ENCODE measurements around the gene FADD.

FADD gene

GRCh38 chr11:70206982-70207376, 3.9 kb downstream of the FADD start:
- Histone ChIP-seq H3K79me2 (ENCODE audit: insufficient read depth, low read length) (peaks cover 34% of the 10 kb centered on the region), H2AFZ (ENCODE audit: low read depth, low read length, severe bottlenecking) (no peak overlapping the region), H3F3A (ENCODE audit: insufficient read depth) (no peaks in the 10 kb centered on the region; the same call in 1 of the 2 replicates), H3K4me2 (ENCODE audit: low read depth, low read length, poor library complexity, severe bottlenecking) (no peak overlapping the region), H3K27me3 (ENCODE audit: low read length) (no peaks in the 10 kb centered on the region), H3K36me3 (ENCODE audit: low read length) (peaks cover 2% of the 10 kb centered on the region; the same call in 1 of the 2 replicates), H3K4me3 (ENCODE audit: insufficient read depth, low read length, poor library complexity, severe bottlenecking) (no peak overlapping the region), H3K9me3 (ENCODE audit: insufficient read depth, low read length) (no peaks in the 10 kb centered on the region), H3K9me2 (replicated peaks; ENCODE audit: insufficient read depth, low read length) (no peaks in the 10 kb centered on the region), H3K9ac (ENCODE audit: low read length) (no peak overlapping the region), H3K27ac (ENCODE audit: low read depth, low read length) (no peak overlapping the region), H4K20me1 (ENCODE audit: low read depth, low read length) (peaks cover 11% of the 10 kb centered on the region; the same call in 1 of the 2 replicates)
- TF ChIP-seq CTCF (IDR thresholded peaks at IDR 0.05; ENCODE audit: insufficient read depth, low read length, poor library complexity, severe bottlenecking) (no peak), EZH2phosphoT487 (conservative IDR thresholded peaks at IDR 0.05; ENCODE audit: low read length) (no peak)

GRCh38 chr11:70207531-70208131, 4.5 kb downstream of the FADD start:
- Histone ChIP-seq H3K27me3 (ENCODE audit: low read length) (no peaks in the 10 kb centered on the region), H3K36me3 (ENCODE audit: low read length) (peaks cover 2% of the 10 kb centered on the region; the same call in 1 of the 2 replicates), H3K9me2 (replicated peaks; ENCODE audit: insufficient read depth, low read length) (no peaks in the 10 kb centered on the region), H3K4me2 (ENCODE audit: low read depth, low read length, poor library complexity, severe bottlenecking) (no peak overlapping the region), H3K9ac (ENCODE audit: low read length) (no peak overlapping the region), H3F3A (ENCODE audit: insufficient read depth) (no peaks in the 10 kb centered on the region; the same call in 1 of the 2 replicates), H2AFZ (ENCODE audit: low read depth, low read length, severe bottlenecking) (no peak overlapping the region), H4K20me1 (ENCODE audit: low read depth, low read length) (peaks cover 11% of the 10 kb centered on the region; the same call in 1 of the 2 replicates), H3K27ac (ENCODE audit: low read depth, low read length) (no peak overlapping the region), H3K4me3 (ENCODE audit: insufficient read depth, low read length, poor library complexity, severe bottlenecking) (no peak overlapping the region), H3K79me2 (ENCODE audit: insufficient read depth, low read length) (peaks cover 34% of the 10 kb centered on the region), H3K9me3 (ENCODE audit: insufficient read depth, low read length) (no peaks in the 10 kb centered on the region)
- TF ChIP-seq EZH2phosphoT487 (conservative IDR thresholded peaks at IDR 0.05; ENCODE audit: low read length) (no peak), CTCF (IDR thresholded peaks at IDR 0.05; ENCODE audit: insufficient read depth, low read length, poor library complexity, severe bottlenecking) (no peak)

- Histone ChIP-seq H3K4me3 (ENCODE audit: insufficient read depth, low read length, poor library complexity, severe bottlenecking) (no peak overlapping the region), H3K79me2 (ENCODE audit: insufficient read depth, low read length) (peaks cover 21% of the 10 kb centered on the region), H3K36me3 (ENCODE audit: low read length) (peaks cover 2% of the 10 kb centered on the region; the same call in 1 of the 2 replicates), H3K27me3 (ENCODE audit: low read length) (no peaks in the 10 kb centered on the region), H3K27ac (ENCODE audit: low read depth, low read length) (no peak overlapping the region), H3K9me3 (ENCODE audit: insufficient read depth, low read length) (no peaks in the 10 kb centered on the region), H3K9ac (ENCODE audit: low read length) (no peak overlapping the region), H3F3A (ENCODE audit: insufficient read depth) (no peaks in the 10 kb centered on the region; the same call in 1 of the 2 replicates), H2AFZ (ENCODE audit: low read depth, low read length, severe bottlenecking) (no peak overlapping the region), H3K9me2 (replicated peaks; ENCODE audit: insufficient read depth, low read length) (no peaks in the 10 kb centered on the region), H4K20me1 (ENCODE audit: low read depth, low read length) (peaks cover 6% of the 10 kb centered on the region; the same call in 1 of the 2 replicates), H3K4me2 (ENCODE audit: low read depth, low read length, poor library complexity, severe bottlenecking) (no peak overlapping the region)
- no peak for TF ChIP-seq CTCF (IDR thresholded peaks at IDR 0.05; ENCODE audit: insufficient read depth, low read length, poor library complexity, severe bottlenecking)
These were observed 6.4 kb downstream of the FADD start for GRCh38 chr11:70209391-70209912.
